Peyer's patch (tissue), 4 donors: ENCODE data around the gene KIF1A. TPM values are rescaled to one million over a fixed set of nuclear protein-coding genes. Genes with fewer than 3 reads are reported as not detected.

Experiments used
- DNase-seq, 3 donors: peaks; one replicate each; pipeline ENCODE4 v3.0.0-alpha.2; 2017 to 2019
- H3K27ac ChIP-seq, 4 donors: fragments of 200-600 bp; sonication (generic); one replicate each; pipeline ENCODE4 v1.5.1; 2016 to 2019
- H3K27me3 ChIP-seq, 2 donors: fragments of 200-600 bp; sonication (generic); one replicate each; pipeline ENCODE4 v1.5.1; 2019
- H3K36me3 ChIP-seq, 3 donors: fragments of 200-600 bp; sonication (generic); one replicate each; pipeline ENCODE4 v1.5.1; 2016 to 2019
- H3K4me1 ChIP-seq, 4 donors: fragments of 200-600 bp; sonication (generic); one replicate each; pipeline ENCODE4 v1.5.1; 2016 to 2019
- H3K4me3 ChIP-seq, 4 donors: fragments of 200-600 bp; sonication (generic); 1 replicate in 3 of 4; 2 replicates in 1 of 4; pipeline ENCODE4 v1.5.1; 2016 to 2019; ENCODE audit warnings: mild to moderate bottlenecking in 1 of 4
- H3K9me3 ChIP-seq, 4 donors: fragments of 200-600 bp; sonication (generic); one replicate each; pipeline ENCODE4 v1.5.1; 2016 to 2019; ENCODE audit warnings: mild to moderate bottlenecking in 1 of 4
- CTCF ChIP-seq, 6 experiments: fragments of 450-650 bp in 4 of 6; fragments of 200-600 bp in 2 of 6; sonication (generic) in 1 of 6; IDR thresholded peaks; one replicate each; pipeline ENCODE4 v1.5.1; 2017 to 2019; ENCODE audit warnings: antibody characterized with exemption in 6 of 6, mild to moderate bottlenecking in 3 of 6, moderate library complexity in 1 of 6
- POLR2A ChIP-seq, 2 donors: fragments of 450-650 bp; IDR thresholded peaks; one replicate each; pipeline ENCODE4 v1.5.1; 2017; ENCODE audit warnings: antibody characterized with exemption in 2 of 2, mild to moderate bottlenecking in 2 of 2, moderate library complexity in 2 of 2
- total RNA-seq, 4 donors: library from RNA; depleted of rRNA; stranded (reverse); fragments of >200 nt; gene quantifications; one replicate each; pipeline ENCODE4 v1.1.0, GENCODE V29; 2016

KIF1A gene
- total RNA-seq, 4 donors from 2014 or later = 0.83 to 6.0 (median 2.0) TPM

DNA sequence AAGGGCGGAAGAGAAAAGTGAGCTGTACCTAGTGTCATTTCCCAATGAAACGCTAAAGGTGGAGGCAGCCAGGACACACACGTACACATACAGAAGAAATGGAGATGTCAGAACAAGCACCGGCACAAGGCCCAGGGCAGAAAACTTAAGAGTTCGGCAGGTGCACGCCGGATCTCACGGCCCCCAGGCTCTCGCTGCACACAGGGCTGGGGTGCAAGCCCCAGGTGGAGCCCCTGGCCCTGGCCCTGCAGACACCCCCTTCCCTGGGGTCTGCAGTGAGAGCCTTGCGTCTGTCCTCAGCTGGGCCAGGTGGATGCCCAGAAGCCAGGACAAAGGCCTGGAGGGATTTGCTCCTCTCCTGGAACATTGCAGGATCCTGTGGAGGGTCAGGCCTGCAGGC, 91.7 kb downstream of the KIF1A start:
- H3K27ac ChIP-seq = no peak overlapping the region
- H3K4me3 ChIP-seq = no peak overlapping the region
- no peaks in the 10 kb centered on the region for H3K36me3 ChIP-seq
- H3K27me3 ChIP-seq = no peaks in the 10 kb centered on the region
- H3K9me3 ChIP-seq = no peaks in the 10 kb centered on the region
- no peaks in the 10 kb centered on the region for H3K4me1 ChIP-seq
- DNase-seq = no peak
- TF ChIP-seq POLR2A (IDR thresholded peaks at IDR 0.05) = no peak
- TF ChIP-seq CTCF (IDR thresholded peaks at IDR 0.05) = no peak

DNA sequence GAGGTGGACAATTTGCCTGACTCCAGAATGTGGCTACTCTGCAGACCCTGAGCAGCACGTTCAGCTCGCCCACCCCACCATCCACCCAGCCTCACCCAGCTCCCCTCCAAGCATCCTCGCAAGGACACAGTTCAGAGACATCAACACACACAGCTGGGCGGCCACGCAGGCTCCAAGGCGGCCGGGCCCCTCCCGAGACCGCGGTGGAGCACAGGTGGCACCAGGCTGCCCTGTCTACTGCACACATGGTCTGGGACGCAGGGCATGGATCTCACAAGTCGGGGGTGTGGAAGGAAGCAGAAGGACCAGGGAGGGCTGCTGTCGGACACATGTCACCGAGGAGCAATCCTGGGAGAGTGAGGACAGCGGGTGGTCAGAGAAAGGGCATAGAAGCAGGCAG, 92.1 kb downstream of the KIF1A start:
- H3K36me3 ChIP-seq = no peaks in the 10 kb centered on the region
- H3K4me3 ChIP-seq = no peak overlapping the region
- no peak for DNase-seq
- H3K9me3 ChIP-seq = no peaks in the 10 kb centered on the region
- H3K27ac ChIP-seq = no peak overlapping the region
- H3K4me1 ChIP-seq = no peaks in the 10 kb centered on the region
- H3K27me3 ChIP-seq = no peaks in the 10 kb centered on the region
- no peak for TF ChIP-seq CTCF (IDR thresholded peaks at IDR 0.05)
- TF ChIP-seq POLR2A (IDR thresholded peaks at IDR 0.05) = no peak

DNA sequence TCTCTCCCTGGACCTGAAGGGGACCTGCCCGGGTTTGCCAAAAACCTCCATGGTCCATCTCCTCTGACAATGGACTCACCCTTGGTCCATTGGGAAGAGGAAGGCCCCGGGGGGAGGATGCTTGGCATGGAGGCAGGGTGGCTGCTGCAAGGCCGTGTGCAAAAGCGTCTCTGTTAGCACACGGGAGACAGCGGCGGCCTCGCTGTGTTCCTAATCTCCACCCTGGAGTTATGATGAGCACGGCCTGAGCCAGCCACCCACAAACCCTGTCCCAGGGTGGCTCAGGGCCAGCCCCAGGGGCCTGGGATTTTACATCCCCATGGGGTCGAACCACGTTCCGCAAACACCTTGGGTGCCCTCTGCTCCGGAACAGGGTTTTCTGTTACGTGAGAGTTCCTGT, 92.6 kb downstream of the KIF1A start:
- no peak for DNase-seq
- Histone ChIP-seq H3K27me3 (no peaks in the 10 kb centered on the region), H3K27ac (no peak overlapping the region), H3K4me1 (no peaks in the 10 kb centered on the region), H3K36me3 (no peaks in the 10 kb centered on the region), H3K4me3 (no peak overlapping the region), H3K9me3 (no peaks in the 10 kb centered on the region)
- TF ChIP-seq CTCF (IDR thresholded peaks at IDR 0.05) (no peak), POLR2A (IDR thresholded peaks at IDR 0.05) (no peak)

DNA sequence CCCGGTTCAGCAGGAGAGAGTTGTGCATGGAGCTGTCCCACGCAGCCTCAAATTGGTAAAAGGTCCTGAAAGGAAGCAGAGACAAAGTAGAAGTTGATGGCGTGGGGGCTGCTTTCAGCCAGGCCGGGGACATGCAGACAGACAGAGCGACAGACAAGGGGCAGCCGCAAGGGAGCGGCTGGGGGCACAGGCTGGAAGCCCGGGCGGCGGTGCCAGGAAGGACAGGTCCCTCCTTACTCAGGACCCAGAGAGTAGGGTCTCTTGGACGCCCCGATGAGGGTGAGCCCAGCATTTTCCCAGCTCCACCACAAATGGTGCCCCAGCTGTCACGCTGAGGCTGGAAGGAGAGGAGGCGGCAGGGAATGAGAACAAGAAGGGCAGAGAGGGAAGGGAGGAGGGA, 93.1 kb downstream of the KIF1A start:
- no peaks in the 10 kb centered on the region for H3K9me3 ChIP-seq
- H3K27me3 ChIP-seq = no peaks in the 10 kb centered on the region
- no peak for DNase-seq
- no peak overlapping the region for H3K4me3 ChIP-seq
- no peak for TF ChIP-seq POLR2A (IDR thresholded peaks at IDR 0.05)
- TF ChIP-seq CTCF (IDR thresholded peaks at IDR 0.05) = no peak
- H3K36me3 ChIP-seq = no peaks in the 10 kb centered on the region
- H3K4me1 ChIP-seq = no peaks in the 10 kb centered on the region
- no peak overlapping the region for H3K27ac ChIP-seq

DNA sequence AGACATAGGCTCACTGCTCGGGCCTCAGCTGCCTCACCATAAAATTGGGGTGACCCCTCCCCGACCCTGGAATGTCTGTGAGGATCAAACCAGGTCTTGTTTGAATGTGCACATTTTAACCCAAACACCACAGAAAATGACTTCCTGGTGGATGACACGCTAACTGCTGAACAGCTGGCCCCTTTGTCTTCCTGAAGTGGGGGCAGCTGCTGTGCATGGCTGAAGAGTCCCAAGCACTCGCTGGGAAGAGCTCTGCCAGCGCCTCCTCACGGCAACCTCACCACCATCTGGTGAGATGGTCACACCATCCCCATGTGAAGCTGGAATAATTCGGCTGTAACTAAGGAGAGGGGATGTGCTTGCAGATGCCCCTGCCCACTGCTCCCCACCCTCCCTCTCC, 94.3 kb downstream of the KIF1A start:
- TF ChIP-seq POLR2A (IDR thresholded peaks at IDR 0.05) (no peak), CTCF (IDR thresholded peaks at IDR 0.05) (no peak)
- DNase-seq = no peak

DNA sequence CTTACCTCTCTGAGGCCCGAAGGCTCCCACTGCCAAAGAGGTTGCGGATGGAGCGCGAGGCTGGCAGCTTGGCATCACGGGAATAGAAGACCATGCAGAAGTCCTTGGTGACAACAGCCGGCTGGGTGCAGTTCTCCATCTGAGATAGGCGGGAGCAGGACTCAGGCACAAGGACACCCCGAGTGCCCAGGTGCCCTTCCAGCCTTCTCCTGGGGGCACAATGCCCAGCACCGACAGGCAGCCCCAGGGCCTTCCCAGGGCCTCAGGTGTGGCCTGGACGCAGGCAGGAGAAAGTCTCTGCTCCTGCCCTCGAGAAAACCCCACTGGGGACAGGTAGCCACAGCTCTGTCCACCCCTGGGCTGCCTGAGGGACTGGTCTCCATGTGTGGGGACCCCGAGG, 94.8 kb downstream of the KIF1A start:
- H3K36me3 ChIP-seq = no peaks in the 10 kb centered on the region
- H3K27ac ChIP-seq = no peak overlapping the region
- no peak for DNase-seq
- H3K27me3 ChIP-seq = no peaks in the 10 kb centered on the region
- H3K9me3 ChIP-seq = no peaks in the 10 kb centered on the region
- no peak for TF ChIP-seq CTCF (IDR thresholded peaks at IDR 0.05)
- TF ChIP-seq POLR2A (IDR thresholded peaks at IDR 0.05) = no peak
- no peak overlapping the region for H3K4me3 ChIP-seq
- H3K4me1 ChIP-seq = no peaks in the 10 kb centered on the region

More for the DNA sequence above, 94.3 kb downstream of the KIF1A start:
- no peaks in the 10 kb centered on the region for H3K9me3 ChIP-seq
- H3K4me3 ChIP-seq = no peak overlapping the region
- H3K27ac ChIP-seq = no peak overlapping the region
- H3K4me1 ChIP-seq = no peaks in the 10 kb centered on the region
- H3K27me3 ChIP-seq = no peaks in the 10 kb centered on the region
- no peaks in the 10 kb centered on the region for H3K36me3 ChIP-seq
